IMR-90 (cell line): ENCODE data around the gene TREH. TPM values are rescaled to one million over a fixed set of nuclear protein-coding genes. Genes with fewer than 3 reads are reported as not detected.

Experiments
- ATAC-seq: fragments of 200-7000 bp; cut with Tn5 transposase; 2 replicates; pipeline ENCODE4 v1.9.1; 2020; ENCODE audit warnings: low read depth, mild to moderate bottlenecking, moderate library complexity
- BruUV-seq: library from RNA; stranded (reverse); fragments of 400-500 nt; replicated peaks from 2 replicates; lab custom pipeline; 2021; lab: Mats Ljungman, UMichigan
- CTCF ChIA-PET: fragments of 300-600 bp; formaldehyde crosslinking; extraction: SDS; loops from one replicate; lab custom pipeline; 2021; ENCODE audit warnings: antibody characterized with exemption; lab: Yijun Ruan, JAX
- POLR2A ChIA-PET: fragments of 300-600 bp; sonication (Branson Sonifier 250); formaldehyde crosslinking; loops from one replicate; lab custom pipeline; 2022; ENCODE audit warnings: antibody characterized with exemption; ENCODE audit not compliant: unreplicated experiment; lab: Charles Lee
- DNase-seq: peaks from one replicate; pipeline ENCODE4 v3.0.0; 2013
- H2AFZ ChIP-seq: replicated peaks from 2 replicates; pipeline ENCODE3; 2013; ENCODE audit warnings: low read length, mild to moderate bottlenecking; ENCODE audit not compliant: poor library complexity
- H2AK5ac ChIP-seq: 2 replicates; pipeline ENCODE4 v1.6.1; 2013; ENCODE audit warnings: low read depth, low read length, inconsistent platforms
- H2AK9ac ChIP-seq: replicated peaks from 2 replicates; pipeline ENCODE3; 2013; ENCODE audit warnings: mild to moderate bottlenecking, low read depth, low read length, moderate library complexity; ENCODE audit not compliant: poor library complexity
- H2BK120ac ChIP-seq: 2 replicates; pipeline ENCODE4 v1.6.1; 2013; ENCODE audit warnings: low read depth, low read length, inconsistent platforms
- H2BK15ac ChIP-seq: 3 replicates; pipeline ENCODE4 v1.6.1; 2013; ENCODE audit warnings: low read depth, low read length, inconsistent platforms
- H2BK20ac ChIP-seq: 2 replicates; pipeline ENCODE4 v1.6.1; 2013; ENCODE audit warnings: low read depth, mild to moderate bottlenecking, inconsistent platforms, low read length, moderate library complexity
- H2BK5ac ChIP-seq: 2 replicates; pipeline ENCODE4 v1.6.1; 2013; ENCODE audit warnings: mild to moderate bottlenecking, low read depth, low read length, inconsistent platforms; ENCODE audit not compliant: poor library complexity, severe bottlenecking
- H3K14ac ChIP-seq: replicated peaks from 2 replicates; pipeline ENCODE4 v1.6.1; 2013; ENCODE audit warnings: low read depth, low read length, inconsistent platforms
- H3K18ac ChIP-seq: 2 replicates; pipeline ENCODE4 v1.6.1; 2013; ENCODE audit warnings: low read depth, low read length, control low read depth
- H3K23ac ChIP-seq: 2 replicates; pipeline ENCODE4 v1.6.1; 2013; ENCODE audit warnings: low read depth, low read length, inconsistent platforms
- H3K27ac ChIP-seq: 2 replicates; pipeline ENCODE4 v1.5.1; 2013; ENCODE audit warnings: mild to moderate bottlenecking, control low read depth, low read length; ENCODE audit not compliant: insufficient read depth
- H3K27me3 ChIP-seq: 2 replicates; pipeline ENCODE4 v1.6.1; 2013; ENCODE audit warnings: low read length; ENCODE audit not compliant: control insufficient read depth, insufficient read depth
- H3K36me3 ChIP-seq: 2 replicates; pipeline ENCODE4 v1.6.1; 2013; ENCODE audit warnings: low read length, mixed read lengths; ENCODE audit not compliant: control insufficient read depth, insufficient read depth
- H3K4ac ChIP-seq: 2 replicates; pipeline ENCODE4 v1.6.1; 2013; ENCODE audit warnings: low read depth, low read length, inconsistent platforms
- H3K4me1 ChIP-seq: 2 replicates; pipeline ENCODE4 v1.6.1; 2013; ENCODE audit warnings: low read length, mixed read lengths; ENCODE audit not compliant: control insufficient read depth, insufficient read depth
- H3K4me2 ChIP-seq: 2 replicates; pipeline ENCODE4 v1.6.1; 2013; ENCODE audit warnings: low read depth, mild to moderate bottlenecking, control low read depth, low read length, moderate library complexity
- H3K4me3 ChIP-seq: 2 replicates; pipeline ENCODE4 v1.5.1; 2013; ENCODE audit warnings: low read depth, mild to moderate bottlenecking, control low read depth, low read length, moderate library complexity; ENCODE audit not compliant: insufficient read depth
- H3K56ac ChIP-seq: 2 replicates; pipeline ENCODE4 v1.6.1; 2013; ENCODE audit warnings: low read length, inconsistent platforms; ENCODE audit not compliant: insufficient read depth; ENCODE audit errors: extremely low read depth
- H3K79me1 ChIP-seq, 2 experiments: 2 replicates each; pipeline ENCODE4 v1.6.1; 2013; ENCODE audit warnings: low read length in 2 of 2, inconsistent platforms in 1 of 2, low read depth in 1 of 2
- H3K9ac ChIP-seq: 2 replicates; pipeline ENCODE4 v1.6.1; 2013; ENCODE audit warnings: low read depth, low read length, control low read depth
- H3K9me1 ChIP-seq: 2 replicates; pipeline ENCODE4 v1.6.1; 2013; ENCODE audit warnings: low read length, inconsistent platforms; ENCODE audit not compliant: insufficient read depth
- H3K9me3 ChIP-seq: 2 replicates; pipeline ENCODE4 v1.6.1; 2013; ENCODE audit warnings: low read length; ENCODE audit not compliant: control insufficient read depth, insufficient read depth
- H4K20me1 ChIP-seq: 2 replicates; pipeline ENCODE4 v1.6.1; 2013; ENCODE audit warnings: low read length, inconsistent platforms; ENCODE audit not compliant: insufficient read depth
- H4K5ac ChIP-seq: 2 replicates; pipeline ENCODE4 v1.6.1; 2013; ENCODE audit warnings: mild to moderate bottlenecking, low read depth, low read length, control low read depth
- H4K8ac ChIP-seq, 2 experiments: 2 replicates each; pipeline ENCODE4 v1.6.1; 2013; ENCODE audit warnings: low read depth in 2 of 2, low read length in 2 of 2, control low read depth in 1 of 2, inconsistent platforms in 1 of 2
- H4K91ac ChIP-seq: 2 replicates; pipeline ENCODE4 v1.6.1; 2013; ENCODE audit warnings: low read depth, low read length, inconsistent platforms; ENCODE audit not compliant: insufficient read depth
- BHLHE40 ChIP-seq: fragments of 150-350 bp; IDR thresholded peaks from 2 replicates; pipeline ENCODE4 v1.6.1; 2016; ENCODE audit warnings: mild to moderate bottlenecking, low read depth, low read length
- CEBPB ChIP-seq: IDR thresholded peaks from 2 replicates; pipeline ENCODE4 v1.6.1; 2012; ENCODE audit warnings: low read depth, low read length, improper control_type of control experiment
- CHD1 ChIP-seq: IDR thresholded peaks from 2 replicates; pipeline ENCODE4 v1.6.1; 2012; ENCODE audit warnings: low read depth, low read length, improper control_type of control experiment
- FOS ChIP-seq: fragments of 150-350 bp; IDR thresholded peaks from 2 replicates; pipeline ENCODE4 v1.6.1; 2016; ENCODE audit warnings: low read depth, low read length
- MAFK ChIP-seq: IDR thresholded peaks from 2 replicates; pipeline ENCODE4 v1.6.1; 2012; ENCODE audit warnings: low read depth, low read length, improper control_type of control experiment
- MAZ ChIP-seq: IDR thresholded peaks from 2 replicates; pipeline ENCODE4 v1.6.1; 2012; ENCODE audit warnings: low read depth, mild to moderate bottlenecking, low read length, improper control_type of control experiment, moderate library complexity, borderline replicate concordance
- MXI1 ChIP-seq: IDR thresholded peaks from 2 replicates; pipeline ENCODE4 v1.6.1; 2012; ENCODE audit warnings: low read depth, mild to moderate bottlenecking, low read length, moderate library complexity, borderline replicate concordance
- NFE2L2 ChIP-seq: fragments of 150-350 bp; IDR thresholded peaks from 2 replicates; pipeline ENCODE4 v1.6.1; 2016; ENCODE audit warnings: low read depth, mild to moderate bottlenecking, low read length
- POLR2A ChIP-seq: IDR thresholded peaks from 2 replicates; pipeline ENCODE4 v1.6.1; 2012; ENCODE audit warnings: mild to moderate bottlenecking, low read depth, low read length
- RAD21 ChIP-seq: IDR thresholded peaks from 2 replicates; pipeline ENCODE4 v1.6.1; 2012; ENCODE audit warnings: low read length, improper control_type of control experiment
- RCOR1 ChIP-seq: IDR thresholded peaks from 2 replicates; pipeline ENCODE4 v1.6.1; 2012; ENCODE audit warnings: mild to moderate bottlenecking, low read length, improper control_type of control experiment; ENCODE audit not compliant: insufficient replicate concordance
- RFX5 ChIP-seq: IDR thresholded peaks from 2 replicates; pipeline ENCODE4 v1.8.0; 2012; ENCODE audit warnings: low read depth, mild to moderate bottlenecking, low read length, moderate library complexity
- SMC3 ChIP-seq: fragments of 150-350 bp; IDR thresholded peaks from 2 replicates; pipeline ENCODE4 v1.6.1; 2016; ENCODE audit warnings: low read depth, mild to moderate bottlenecking, antibody characterized with exemption, low read length, moderate library complexity
- WGBS, 2 experiments: methylation state at CpG; one replicate each; pipeline versions ENCODE4 v1.1.5 to v1.1.7; 2013; ENCODE audit warnings: missing lambda C conversion rate in 2 of 2; ENCODE audit not compliant: insufficient read length in 1 of 2; ENCODE audit errors: extremely low coverage in 2 of 2; 5-methylcytosine and 5-hydroxymethylcytosine counted together
- dilution Hi-C: fragments of 300-500 bp; cut with HindIII; formaldehyde crosslinking; loops from one replicate; pipeline ENCODE4 v1.14.3; 2018; ENCODE audit warnings: low sequenced_read_pairs; ENCODE audit not compliant: unreplicated experiment
- in situ Hi-C: fragments of 300-500 bp; cut with MboI; formaldehyde crosslinking; loops from 3 replicates; pipeline ENCODE4 v1.14.3; 2019; ENCODE audit warnings: low sequenced_read_pairs, inconsistent platforms, mixed read lengths
- intact Hi-C: fragments of 100-400 bp; cut with micrococcal nuclease; formaldehyde crosslinking; loops from 2 replicates; pipeline ENCODE4 v1.10.0; 2022
- polyA plus RNA-seq, 3 experiments: library from polyadenylated mRNA; depleted of rRNA; stranded (reverse); fragments of >200 nt; gene quantifications; 2 replicates each; pipeline ENCODE4 v1.2.3, GENCODE V29; 2012; ENCODE audit warnings: low replicate concordance in 1 of 3
- total RNA-seq: library from RNA; depleted of rRNA; stranded (reverse); fragments of >200 nt; gene quantifications from 2 replicates; pipeline ENCODE4 v1.2.3, GENCODE V29; 2012
- TF ChIP-seq, protein P1 (sequence below): fragments of 150-350 bp; IDR thresholded peaks from 2 replicates; pipeline ENCODE4 v1.6.1; 2017; ENCODE audit warnings: mild to moderate bottlenecking, antibody characterized with exemption, low read length, low read depth
- TF ChIP-seq, protein P2 (sequence below): conservative IDR thresholded peaks from 2 replicates; pipeline ENCODE4 v1.5.1; 2012; ENCODE audit warnings: mild to moderate bottlenecking, low read depth, low read length, improper control_type of control experiment
- TF ChIP-seq, protein P3 (sequence below): fragments of 150-350 bp; IDR thresholded peaks from 2 replicates; pipeline ENCODE4 v1.6.1; 2016; ENCODE audit warnings: low read depth, mild to moderate bottlenecking, low read length, moderate library complexity, borderline replicate concordance

TREH gene
- total and polyA plus RNA-seq, 2 of the 4 experiments (the other 2 are of a cell fraction), result not detected

DNA sequence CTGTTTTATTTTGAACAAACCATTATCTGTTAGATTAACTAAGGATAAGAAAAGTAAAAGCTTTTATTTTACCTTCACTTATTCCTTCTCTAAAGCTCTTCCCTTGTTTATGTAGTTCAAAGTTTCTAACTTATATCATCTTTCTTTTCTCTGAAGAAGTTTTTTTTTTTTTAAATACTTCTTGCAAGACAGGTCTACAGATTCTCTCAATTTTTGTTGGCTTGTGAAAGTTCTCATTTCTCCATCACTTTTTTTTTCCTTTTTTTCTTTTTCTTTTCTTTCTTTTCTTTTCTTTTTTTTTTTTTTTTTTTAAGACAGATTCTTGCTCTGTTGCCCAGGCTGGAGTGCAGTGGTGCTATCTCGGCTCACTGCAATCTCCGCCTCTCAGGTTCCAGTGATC, 4.7 kb upstream of the TREH start:
- Histone ChIP-seq H3K23ac (no peak overlapping the region), H4K8ac (no peak overlapping the region), H2BK20ac (no peak overlapping the region), H2BK15ac (no peak overlapping the region), H3K27ac (no peak overlapping the region), H4K5ac (no peak overlapping the region), H3K4me3 (no peak overlapping the region), H3K9ac (no peak overlapping the region), H3K4ac (no peak overlapping the region), H4K20me1 (no peaks in the 10 kb centered on the region), H2BK120ac (no peak overlapping the region), H4K91ac (no peak overlapping the region), H3K9me1 (no peaks in the 10 kb centered on the region; the same call in 1 of the 2 replicates), H3K18ac (no peak overlapping the region), H2AK9ac (no peak overlapping the region), H2AFZ (no peak overlapping the region), H2AK5ac (no peak overlapping the region), H2BK5ac (no peak overlapping the region), H3K79me1 (no peaks in the 10 kb centered on the region), H3K36me3 (no peaks in the 10 kb centered on the region), H3K56ac (no peak overlapping the region), H3K4me2 (no peak overlapping the region), H3K4me1 (no peaks in the 10 kb centered on the region), H3K9me3 (no peaks in the 10 kb centered on the region), H3K27me3 (peaks cover 11% of the 10 kb centered on the region), H3K14ac (no peak overlapping the region)
- intact Hi-C loops (no loop called here), dilution Hi-C loops (no loop called here), in situ Hi-C loops (no loop called here)
- POLR2A ChIA-PET, result no interaction called here
- DNase-seq (no peak), ATAC-seq (no peak)
- no TSS peak for BruUV-seq
- CTCF ChIA-PET, result interaction anchor here (0.6 kb wide), 2 partner anchors 18 to 95 kb away, joined by 3 read pairs; no protein-coding TSS in a partner anchor
- no CpG with 5 or more reads among the region's 2 CpGs for WGBS, 2 experiments
- TF ChIP-seq SMC3 (no peak), RCOR1 (no peak), RAD21 (no peak), BHLHE40 (no peak), CHD1 (no peak), NFE2L2 (no peak), FOS (no peak), MAFK (no peak), CEBPB (no peak), RFX5 (no peak), POLR2A (no peak), MXI1 (no peak), MAZ (no peak)
- TF ChIP-seq, protein P1, sequence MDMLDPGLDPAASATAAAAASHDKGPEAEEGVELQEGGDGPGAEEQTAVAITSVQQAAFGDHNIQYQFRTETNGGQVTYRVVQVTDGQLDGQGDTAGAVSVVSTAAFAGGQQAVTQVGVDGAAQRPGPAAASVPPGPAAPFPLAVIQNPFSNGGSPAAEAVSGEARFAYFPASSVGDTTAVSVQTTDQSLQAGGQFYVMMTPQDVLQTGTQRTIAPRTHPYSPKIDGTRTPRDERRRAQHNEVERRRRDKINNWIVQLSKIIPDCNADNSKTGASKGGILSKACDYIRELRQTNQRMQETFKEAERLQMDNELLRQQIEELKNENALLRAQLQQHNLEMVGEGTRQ, result no peak
- TF ChIP-seq, protein P2, sequence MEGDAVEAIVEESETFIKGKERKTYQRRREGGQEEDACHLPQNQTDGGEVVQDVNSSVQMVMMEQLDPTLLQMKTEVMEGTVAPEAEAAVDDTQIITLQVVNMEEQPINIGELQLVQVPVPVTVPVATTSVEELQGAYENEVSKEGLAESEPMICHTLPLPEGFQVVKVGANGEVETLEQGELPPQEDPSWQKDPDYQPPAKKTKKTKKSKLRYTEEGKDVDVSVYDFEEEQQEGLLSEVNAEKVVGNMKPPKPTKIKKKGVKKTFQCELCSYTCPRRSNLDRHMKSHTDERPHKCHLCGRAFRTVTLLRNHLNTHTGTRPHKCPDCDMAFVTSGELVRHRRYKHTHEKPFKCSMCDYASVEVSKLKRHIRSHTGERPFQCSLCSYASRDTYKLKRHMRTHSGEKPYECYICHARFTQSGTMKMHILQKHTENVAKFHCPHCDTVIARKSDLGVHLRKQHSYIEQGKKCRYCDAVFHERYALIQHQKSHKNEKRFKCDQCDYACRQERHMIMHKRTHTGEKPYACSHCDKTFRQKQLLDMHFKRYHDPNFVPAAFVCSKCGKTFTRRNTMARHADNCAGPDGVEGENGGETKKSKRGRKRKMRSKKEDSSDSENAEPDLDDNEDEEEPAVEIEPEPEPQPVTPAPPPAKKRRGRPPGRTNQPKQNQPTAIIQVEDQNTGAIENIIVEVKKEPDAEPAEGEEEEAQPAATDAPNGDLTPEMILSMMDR, result no peak
- TF ChIP-seq, protein P3, sequence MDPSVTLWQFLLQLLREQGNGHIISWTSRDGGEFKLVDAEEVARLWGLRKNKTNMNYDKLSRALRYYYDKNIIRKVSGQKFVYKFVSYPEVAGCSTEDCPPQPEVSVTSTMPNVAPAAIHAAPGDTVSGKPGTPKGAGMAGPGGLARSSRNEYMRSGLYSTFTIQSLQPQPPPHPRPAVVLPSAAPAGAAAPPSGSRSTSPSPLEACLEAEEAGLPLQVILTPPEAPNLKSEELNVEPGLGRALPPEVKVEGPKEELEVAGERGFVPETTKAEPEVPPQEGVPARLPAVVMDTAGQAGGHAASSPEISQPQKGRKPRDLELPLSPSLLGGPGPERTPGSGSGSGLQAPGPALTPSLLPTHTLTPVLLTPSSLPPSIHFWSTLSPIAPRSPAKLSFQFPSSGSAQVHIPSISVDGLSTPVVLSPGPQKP, result no peak
